ENCODE data around the gene CDK5. TPM values are rescaled to one million over a fixed set of nuclear protein-coding genes. Genes with fewer than 3 reads are reported as not detected.

The CDK5 gene
- total and polyA plus RNA-seq, 2 of the 13 experiments (the other 11 are each of a cell fraction or from before 2014, with no cell fraction given) = 16.4 to 21.3 TPM

DNA sequence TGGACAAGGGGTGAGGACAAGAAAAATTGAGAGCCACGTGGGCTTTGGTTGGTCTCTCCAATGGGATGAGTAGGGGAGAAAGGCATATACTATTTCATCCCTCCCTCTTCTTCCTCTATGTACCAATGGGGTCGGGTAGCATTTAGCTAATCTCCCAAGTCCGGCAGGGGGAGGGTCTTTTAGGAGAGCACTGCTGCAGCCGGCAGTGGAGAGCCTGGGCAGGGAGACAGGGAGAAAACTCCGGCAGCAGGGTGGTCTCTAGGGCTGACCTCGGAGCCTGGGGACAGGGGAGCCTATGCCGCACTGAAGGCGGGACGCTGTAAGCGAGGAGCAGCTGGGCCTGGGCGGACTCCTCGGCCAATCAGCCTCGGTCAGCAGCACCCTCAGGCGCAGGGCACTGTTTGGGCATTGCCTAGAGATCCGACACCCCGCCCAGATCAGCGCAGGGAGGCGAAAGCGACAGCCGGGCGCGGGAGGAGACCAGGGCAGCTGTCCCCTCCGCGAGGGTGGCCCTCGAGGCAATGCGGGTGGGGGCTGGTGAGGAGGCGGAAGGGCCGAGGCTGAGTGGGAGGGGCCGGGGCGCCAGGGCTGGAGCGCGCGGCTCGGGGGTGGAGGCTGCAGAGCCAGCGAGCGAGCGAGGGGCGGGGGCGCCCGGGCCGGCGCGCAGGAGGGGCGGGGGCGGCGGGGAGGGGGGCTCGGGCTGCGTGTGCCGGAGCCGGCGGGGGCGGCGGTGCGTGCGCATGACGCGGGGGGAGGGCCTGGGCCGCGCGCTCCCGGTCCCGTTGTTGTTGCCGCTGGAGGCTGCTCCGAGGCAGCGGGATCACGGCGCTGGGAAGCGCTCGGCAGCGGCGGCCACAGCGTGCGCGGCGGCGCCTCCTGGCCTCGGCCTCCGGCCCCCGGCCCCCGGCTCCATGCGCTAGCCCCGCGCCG, 28.3 kb upstream of the CDK5 start, which contains the start of gene AGAP3 (continued):
- TF ChIP-seq RBM22 (optimal IDR thresholded peaks at IDR 0.05; ENCODE audit: low read length) (no peak), ZNF207 (IDR thresholded peaks at IDR 0.05; ENCODE audit: borderline replicate concordance) (no peak), SPEN (CRISPR knock-in tag; IDR thresholded peaks at IDR 0.05; ENCODE audit: low read depth) (peak; percentile 60), RBFOX2 (IDR thresholded peaks at IDR 0.05; ENCODE audit: low read depth, low read length) (peak; percentile 86), ZNF335 (CRISPR knock-in tag; IDR thresholded peaks at IDR 0.05) (no peak), SP140L (CRISPR knock-in tag; IDR thresholded peaks at IDR 0.05; ENCODE audit: borderline replicate concordance) (no peak), RFX3 (CRISPR knock-in tag; IDR thresholded peaks at IDR 0.05) (no peak), SALL1 (CRISPR knock-in tag; IDR thresholded peaks at IDR 0.05) (peak; percentile 78), NFIB (CRISPR knock-in tag; IDR thresholded peaks at IDR 0.05; ENCODE audit: borderline replicate concordance) (no peak), TMF1 (CRISPR knock-in tag; IDR thresholded peaks at IDR 0.05; ENCODE audit: low read depth) (0 out of 2 replicates have a peak, but pooled peaks have one; percentile 42), KAT7 (CRISPR knock-in tag; IDR thresholded peaks at IDR 0.05; ENCODE audit: borderline replicate concordance) (peak; percentile 55; the same call in 1 of the 2 replicates), ZNF644 (CRISPR knock-in tag; IDR thresholded peaks at IDR 0.05; ENCODE audit: low read depth) (no peak)
- TF ChIP-seq, protein P1, sequence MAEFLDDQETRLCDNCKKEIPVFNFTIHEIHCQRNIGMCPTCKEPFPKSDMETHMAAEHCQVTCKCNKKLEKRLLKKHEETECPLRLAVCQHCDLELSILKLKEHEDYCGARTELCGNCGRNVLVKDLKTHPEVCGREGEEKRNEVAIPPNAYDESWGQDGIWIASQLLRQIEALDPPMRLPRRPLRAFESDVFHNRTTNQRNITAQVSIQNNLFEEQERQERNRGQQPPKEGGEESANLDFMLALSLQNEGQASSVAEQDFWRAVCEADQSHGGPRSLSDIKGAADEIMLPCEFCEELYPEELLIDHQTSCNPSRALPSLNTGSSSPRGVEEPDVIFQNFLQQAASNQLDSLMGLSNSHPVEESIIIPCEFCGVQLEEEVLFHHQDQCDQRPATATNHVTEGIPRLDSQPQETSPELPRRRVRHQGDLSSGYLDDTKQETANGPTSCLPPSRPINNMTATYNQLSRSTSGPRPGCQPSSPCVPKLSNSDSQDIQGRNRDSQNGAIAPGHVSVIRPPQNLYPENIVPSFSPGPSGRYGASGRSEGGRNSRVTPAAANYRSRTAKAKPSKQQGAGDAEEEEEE (CRISPR knock-in tag; IDR thresholded peaks at IDR 0.05; ENCODE audit: borderline replicate concordance) = no peak
- TF ChIP-seq, protein P2, sequence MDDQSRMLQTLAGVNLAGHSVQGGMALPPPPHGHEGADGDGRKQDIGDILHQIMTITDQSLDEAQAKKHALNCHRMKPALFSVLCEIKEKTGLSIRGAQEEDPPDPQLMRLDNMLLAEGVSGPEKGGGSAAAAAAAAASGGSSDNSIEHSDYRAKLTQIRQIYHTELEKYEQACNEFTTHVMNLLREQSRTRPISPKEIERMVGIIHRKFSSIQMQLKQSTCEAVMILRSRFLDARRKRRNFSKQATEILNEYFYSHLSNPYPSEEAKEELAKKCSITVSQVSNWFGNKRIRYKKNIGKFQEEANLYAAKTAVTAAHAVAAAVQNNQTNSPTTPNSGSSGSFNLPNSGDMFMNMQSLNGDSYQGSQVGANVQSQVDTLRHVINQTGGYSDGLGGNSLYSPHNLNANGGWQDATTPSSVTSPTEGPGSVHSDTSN (CRISPR knock-in tag; IDR thresholded peaks at IDR 0.05; ENCODE audit: borderline replicate concordance) = no peak
- TF ChIP-seq, protein P3, sequence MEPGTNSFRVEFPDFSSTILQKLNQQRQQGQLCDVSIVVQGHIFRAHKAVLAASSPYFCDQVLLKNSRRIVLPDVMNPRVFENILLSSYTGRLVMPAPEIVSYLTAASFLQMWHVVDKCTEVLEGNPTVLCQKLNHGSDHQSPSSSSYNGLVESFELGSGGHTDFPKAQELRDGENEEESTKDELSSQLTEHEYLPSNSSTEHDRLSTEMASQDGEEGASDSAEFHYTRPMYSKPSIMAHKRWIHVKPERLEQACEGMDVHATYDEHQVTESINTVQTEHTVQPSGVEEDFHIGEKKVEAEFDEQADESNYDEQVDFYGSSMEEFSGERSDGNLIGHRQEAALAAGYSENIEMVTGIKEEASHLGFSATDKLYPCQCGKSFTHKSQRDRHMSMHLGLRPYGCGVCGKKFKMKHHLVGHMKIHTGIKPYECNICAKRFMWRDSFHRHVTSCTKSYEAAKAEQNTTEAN (CRISPR knock-in tag; conservative IDR thresholded peaks at IDR 0.05) = 0 out of 2 replicates have a peak, but pooled peaks have one; percentile 24
- TF ChIP-seq, protein P4, sequence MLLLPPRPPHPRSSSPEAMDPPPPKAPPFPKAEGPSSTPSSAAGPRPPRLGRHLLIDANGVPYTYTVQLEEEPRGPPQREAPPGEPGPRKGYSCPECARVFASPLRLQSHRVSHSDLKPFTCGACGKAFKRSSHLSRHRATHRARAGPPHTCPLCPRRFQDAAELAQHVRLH (CRISPR knock-in tag; IDR thresholded peaks at IDR 0.05; ENCODE audit: borderline replicate concordance, low read depth) = no peak
- TF ChIP-seq, protein P5, sequence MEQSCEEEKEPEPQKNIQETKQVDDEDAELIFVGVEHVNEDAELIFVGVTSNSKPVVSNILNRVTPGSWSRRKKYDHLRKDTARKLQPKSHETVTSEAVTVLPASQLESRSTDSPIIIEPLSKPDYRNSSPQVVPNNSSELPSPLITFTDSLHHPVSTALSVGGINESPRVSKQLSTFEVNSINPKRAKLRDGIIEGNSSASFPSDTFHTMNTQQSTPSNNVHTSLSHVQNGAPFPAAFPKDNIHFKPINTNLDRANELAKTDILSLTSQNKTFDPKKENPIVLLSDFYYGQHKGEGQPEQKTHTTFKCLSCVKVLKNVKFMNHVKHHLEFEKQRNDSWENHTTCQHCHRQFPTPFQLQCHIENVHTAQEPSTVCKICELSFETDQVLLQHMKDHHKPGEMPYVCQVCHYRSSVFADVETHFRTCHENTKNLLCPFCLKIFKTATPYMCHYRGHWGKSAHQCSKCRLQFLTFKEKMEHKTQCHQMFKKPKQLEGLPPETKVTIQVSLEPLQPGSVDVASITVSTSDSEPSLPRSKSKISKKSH (CRISPR knock-in tag; IDR thresholded peaks at IDR 0.05; ENCODE audit: borderline replicate concordance) = 0 out of 2 replicates have a peak, but pooled peaks have one; percentile 73
- TF ChIP-seq, protein P6, sequence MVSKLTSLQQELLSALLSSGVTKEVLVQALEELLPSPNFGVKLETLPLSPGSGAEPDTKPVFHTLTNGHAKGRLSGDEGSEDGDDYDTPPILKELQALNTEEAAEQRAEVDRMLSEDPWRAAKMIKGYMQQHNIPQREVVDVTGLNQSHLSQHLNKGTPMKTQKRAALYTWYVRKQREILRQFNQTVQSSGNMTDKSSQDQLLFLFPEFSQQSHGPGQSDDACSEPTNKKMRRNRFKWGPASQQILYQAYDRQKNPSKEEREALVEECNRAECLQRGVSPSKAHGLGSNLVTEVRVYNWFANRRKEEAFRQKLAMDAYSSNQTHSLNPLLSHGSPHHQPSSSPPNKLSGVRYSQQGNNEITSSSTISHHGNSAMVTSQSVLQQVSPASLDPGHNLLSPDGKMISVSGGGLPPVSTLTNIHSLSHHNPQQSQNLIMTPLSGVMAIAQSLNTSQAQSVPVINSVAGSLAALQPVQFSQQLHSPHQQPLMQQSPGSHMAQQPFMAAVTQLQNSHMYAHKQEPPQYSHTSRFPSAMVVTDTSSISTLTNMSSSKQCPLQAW (CRISPR knock-in tag; IDR thresholded peaks at IDR 0.05) = peak; percentile 67
- TF ChIP-seq, protein P7, sequence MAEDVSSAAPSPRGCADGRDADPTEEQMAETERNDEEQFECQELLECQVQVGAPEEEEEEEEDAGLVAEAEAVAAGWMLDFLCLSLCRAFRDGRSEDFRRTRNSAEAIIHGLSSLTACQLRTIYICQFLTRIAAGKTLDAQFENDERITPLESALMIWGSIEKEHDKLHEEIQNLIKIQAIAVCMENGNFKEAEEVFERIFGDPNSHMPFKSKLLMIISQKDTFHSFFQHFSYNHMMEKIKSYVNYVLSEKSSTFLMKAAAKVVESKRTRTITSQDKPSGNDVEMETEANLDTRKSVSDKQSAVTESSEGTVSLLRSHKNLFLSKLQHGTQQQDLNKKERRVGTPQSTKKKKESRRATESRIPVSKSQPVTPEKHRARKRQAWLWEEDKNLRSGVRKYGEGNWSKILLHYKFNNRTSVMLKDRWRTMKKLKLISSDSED (CRISPR knock-in tag; IDR thresholded peaks at IDR 0.05) = no peak

Data from HepG2 (cell line).